Esophagus squamous epithelium (tissue), 4 donors: ENCODE results near the gene ALS2.

Source experiments
- CTCF ChIP-seq, 6 experiments: fragments of 450-650 bp in 4 of 6; fragments of 200-600 bp in 2 of 6; sonication (generic) in 2 of 6; IDR thresholded peaks; one replicate each; pipeline ENCODE4 v1.5.1; 2016 to 2019; ENCODE audit warnings: antibody characterized with exemption in 6 of 6, mild to moderate bottlenecking in 4 of 6, moderate library complexity in 4 of 6
- POLR2A ChIP-seq, 4 donors: fragments of 450-650 bp; IDR thresholded peaks; one replicate each; pipeline ENCODE4 v1.6.1; 2017; ENCODE audit warnings: antibody characterized with exemption in 4 of 4, mild to moderate bottlenecking in 4 of 4, moderate library complexity in 3 of 4

GRCh38 chr2:201780674-201781493 is at the start of gene ALS2:
- TF ChIP-seq CTCF (IDR thresholded peaks at IDR 0.05) (no peak), POLR2A (IDR thresholded peaks at IDR 0.05) (peak in 2 of 4 donors; percentile 33 to 70)
